IMR-90 (cell line): ENCODE measurements around the gene GALNT9. TPM values are rescaled to one million over a fixed set of nuclear protein-coding genes. Genes with fewer than 3 reads are reported as not detected.

ENCODE experiments used
- ATAC-seq: fragments of 200-7000 bp; cut with Tn5 transposase; 2 replicates; pipeline ENCODE4 v1.9.1; 2020; ENCODE audit warnings: low read depth, mild to moderate bottlenecking, moderate library complexity
- BruUV-seq: library from RNA; stranded (reverse); fragments of 400-500 nt; replicated peaks from 2 replicates; lab custom pipeline; 2021; lab: Mats Ljungman, UMichigan
- CTCF ChIA-PET: fragments of 300-600 bp; formaldehyde crosslinking; extraction: SDS; loops from one replicate; lab custom pipeline; 2021; ENCODE audit warnings: antibody characterized with exemption; lab: Yijun Ruan, JAX
- POLR2A ChIA-PET: fragments of 300-600 bp; sonication (Branson Sonifier 250); formaldehyde crosslinking; loops from one replicate; lab custom pipeline; 2022; ENCODE audit warnings: antibody characterized with exemption; ENCODE audit not compliant: unreplicated experiment; lab: Charles Lee
- DNase-seq: peaks from one replicate; pipeline ENCODE4 v3.0.0; 2013
- H2AFZ ChIP-seq: replicated peaks from 2 replicates; pipeline ENCODE3; 2013; ENCODE audit warnings: low read length, mild to moderate bottlenecking; ENCODE audit not compliant: poor library complexity
- H2AK5ac ChIP-seq: 2 replicates; pipeline ENCODE4 v1.6.1; 2013; ENCODE audit warnings: low read depth, low read length, inconsistent platforms
- H2AK9ac ChIP-seq: replicated peaks from 2 replicates; pipeline ENCODE3; 2013; ENCODE audit warnings: mild to moderate bottlenecking, low read depth, low read length, moderate library complexity; ENCODE audit not compliant: poor library complexity
- H2BK120ac ChIP-seq: 2 replicates; pipeline ENCODE4 v1.6.1; 2013; ENCODE audit warnings: low read depth, low read length, inconsistent platforms
- H2BK15ac ChIP-seq: 3 replicates; pipeline ENCODE4 v1.6.1; 2013; ENCODE audit warnings: low read depth, low read length, inconsistent platforms
- H2BK20ac ChIP-seq: 2 replicates; pipeline ENCODE4 v1.6.1; 2013; ENCODE audit warnings: low read depth, mild to moderate bottlenecking, inconsistent platforms, low read length, moderate library complexity
- H2BK5ac ChIP-seq: 2 replicates; pipeline ENCODE4 v1.6.1; 2013; ENCODE audit warnings: mild to moderate bottlenecking, low read depth, low read length, inconsistent platforms; ENCODE audit not compliant: poor library complexity, severe bottlenecking
- H3K14ac ChIP-seq: replicated peaks from 2 replicates; pipeline ENCODE4 v1.6.1; 2013; ENCODE audit warnings: low read depth, low read length, inconsistent platforms
- H3K18ac ChIP-seq: 2 replicates; pipeline ENCODE4 v1.6.1; 2013; ENCODE audit warnings: low read depth, low read length, control low read depth
- H3K23ac ChIP-seq: 2 replicates; pipeline ENCODE4 v1.6.1; 2013; ENCODE audit warnings: low read depth, low read length, inconsistent platforms
- H3K27ac ChIP-seq: 2 replicates; pipeline ENCODE4 v1.5.1; 2013; ENCODE audit warnings: mild to moderate bottlenecking, control low read depth, low read length; ENCODE audit not compliant: insufficient read depth
- H3K27me3 ChIP-seq: 2 replicates; pipeline ENCODE4 v1.6.1; 2013; ENCODE audit warnings: low read length; ENCODE audit not compliant: control insufficient read depth, insufficient read depth
- H3K36me3 ChIP-seq: 2 replicates; pipeline ENCODE4 v1.6.1; 2013; ENCODE audit warnings: low read length, mixed read lengths; ENCODE audit not compliant: control insufficient read depth, insufficient read depth
- H3K4ac ChIP-seq: 2 replicates; pipeline ENCODE4 v1.6.1; 2013; ENCODE audit warnings: low read depth, low read length, inconsistent platforms
- H3K4me1 ChIP-seq: 2 replicates; pipeline ENCODE4 v1.6.1; 2013; ENCODE audit warnings: low read length, mixed read lengths; ENCODE audit not compliant: control insufficient read depth, insufficient read depth
- H3K4me2 ChIP-seq: 2 replicates; pipeline ENCODE4 v1.6.1; 2013; ENCODE audit warnings: low read depth, mild to moderate bottlenecking, control low read depth, low read length, moderate library complexity
- H3K4me3 ChIP-seq: 2 replicates; pipeline ENCODE4 v1.5.1; 2013; ENCODE audit warnings: low read depth, mild to moderate bottlenecking, control low read depth, low read length, moderate library complexity; ENCODE audit not compliant: insufficient read depth
- H3K56ac ChIP-seq: 2 replicates; pipeline ENCODE4 v1.6.1; 2013; ENCODE audit warnings: low read length, inconsistent platforms; ENCODE audit not compliant: insufficient read depth; ENCODE audit errors: extremely low read depth
- H3K79me1 ChIP-seq, 2 experiments: 2 replicates each; pipeline ENCODE4 v1.6.1; 2013; ENCODE audit warnings: low read length in 2 of 2, inconsistent platforms in 1 of 2, low read depth in 1 of 2
- H3K9ac ChIP-seq: 2 replicates; pipeline ENCODE4 v1.6.1; 2013; ENCODE audit warnings: low read depth, low read length, control low read depth
- H3K9me1 ChIP-seq: 2 replicates; pipeline ENCODE4 v1.6.1; 2013; ENCODE audit warnings: low read length, inconsistent platforms; ENCODE audit not compliant: insufficient read depth
- H3K9me3 ChIP-seq: 2 replicates; pipeline ENCODE4 v1.6.1; 2013; ENCODE audit warnings: low read length; ENCODE audit not compliant: control insufficient read depth, insufficient read depth
- H4K20me1 ChIP-seq: 2 replicates; pipeline ENCODE4 v1.6.1; 2013; ENCODE audit warnings: low read length, inconsistent platforms; ENCODE audit not compliant: insufficient read depth
- H4K5ac ChIP-seq: 2 replicates; pipeline ENCODE4 v1.6.1; 2013; ENCODE audit warnings: mild to moderate bottlenecking, low read depth, low read length, control low read depth
- H4K8ac ChIP-seq, 2 experiments: 2 replicates each; pipeline ENCODE4 v1.6.1; 2013; ENCODE audit warnings: low read depth in 2 of 2, low read length in 2 of 2, control low read depth in 1 of 2, inconsistent platforms in 1 of 2
- H4K91ac ChIP-seq: 2 replicates; pipeline ENCODE4 v1.6.1; 2013; ENCODE audit warnings: low read depth, low read length, inconsistent platforms; ENCODE audit not compliant: insufficient read depth
- BHLHE40 ChIP-seq: fragments of 150-350 bp; IDR thresholded peaks from 2 replicates; pipeline ENCODE4 v1.6.1; 2016; ENCODE audit warnings: mild to moderate bottlenecking, low read depth, low read length
- CEBPB ChIP-seq: IDR thresholded peaks from 2 replicates; pipeline ENCODE4 v1.6.1; 2012; ENCODE audit warnings: low read depth, low read length, improper control_type of control experiment
- CHD1 ChIP-seq: IDR thresholded peaks from 2 replicates; pipeline ENCODE4 v1.6.1; 2012; ENCODE audit warnings: low read depth, low read length, improper control_type of control experiment
- CTCF ChIP-seq: conservative IDR thresholded peaks from 2 replicates; pipeline ENCODE4 v1.5.1; 2012; ENCODE audit warnings: mild to moderate bottlenecking, low read depth, low read length, improper control_type of control experiment
- ELK1 ChIP-seq: fragments of 150-350 bp; IDR thresholded peaks from 2 replicates; pipeline ENCODE4 v1.6.1; 2016; ENCODE audit warnings: low read depth, mild to moderate bottlenecking, low read length, moderate library complexity, borderline replicate concordance
- FOS ChIP-seq: fragments of 150-350 bp; IDR thresholded peaks from 2 replicates; pipeline ENCODE4 v1.6.1; 2016; ENCODE audit warnings: low read depth, low read length
- MAFK ChIP-seq: IDR thresholded peaks from 2 replicates; pipeline ENCODE4 v1.6.1; 2012; ENCODE audit warnings: low read depth, low read length, improper control_type of control experiment
- MAZ ChIP-seq: IDR thresholded peaks from 2 replicates; pipeline ENCODE4 v1.6.1; 2012; ENCODE audit warnings: low read depth, mild to moderate bottlenecking, low read length, improper control_type of control experiment, moderate library complexity, borderline replicate concordance
- NFE2L2 ChIP-seq: fragments of 150-350 bp; IDR thresholded peaks from 2 replicates; pipeline ENCODE4 v1.6.1; 2016; ENCODE audit warnings: low read depth, mild to moderate bottlenecking, low read length
- RAD21 ChIP-seq: IDR thresholded peaks from 2 replicates; pipeline ENCODE4 v1.6.1; 2012; ENCODE audit warnings: low read length, improper control_type of control experiment
- RCOR1 ChIP-seq: IDR thresholded peaks from 2 replicates; pipeline ENCODE4 v1.6.1; 2012; ENCODE audit warnings: mild to moderate bottlenecking, low read length, improper control_type of control experiment; ENCODE audit not compliant: insufficient replicate concordance
- SMC3 ChIP-seq: fragments of 150-350 bp; IDR thresholded peaks from 2 replicates; pipeline ENCODE4 v1.6.1; 2016; ENCODE audit warnings: low read depth, mild to moderate bottlenecking, antibody characterized with exemption, low read length, moderate library complexity
- USF2 ChIP-seq: fragments of 150-350 bp; IDR thresholded peaks from 2 replicates; pipeline ENCODE4 v1.6.1; 2017; ENCODE audit warnings: mild to moderate bottlenecking, antibody characterized with exemption, low read length, low read depth
- WGBS, 2 experiments: methylation state at CpG; one replicate each; pipeline versions ENCODE4 v1.1.5 to v1.1.7; 2013; ENCODE audit warnings: missing lambda C conversion rate in 2 of 2; ENCODE audit not compliant: insufficient read length in 1 of 2; ENCODE audit errors: extremely low coverage in 2 of 2; 5-methylcytosine and 5-hydroxymethylcytosine counted together
- dilution Hi-C: fragments of 300-500 bp; cut with HindIII; formaldehyde crosslinking; loops from one replicate; pipeline ENCODE4 v1.14.3; 2018; ENCODE audit warnings: low sequenced_read_pairs; ENCODE audit not compliant: unreplicated experiment
- in situ Hi-C: fragments of 300-500 bp; cut with MboI; formaldehyde crosslinking; loops from 3 replicates; pipeline ENCODE4 v1.14.3; 2019; ENCODE audit warnings: low sequenced_read_pairs, inconsistent platforms, mixed read lengths
- intact Hi-C: fragments of 100-400 bp; cut with micrococcal nuclease; formaldehyde crosslinking; loops from 2 replicates; pipeline ENCODE4 v1.10.0; 2022
- polyA plus RNA-seq, 3 experiments: library from polyadenylated mRNA; depleted of rRNA; stranded (reverse); fragments of >200 nt; gene quantifications; 2 replicates each; pipeline ENCODE4 v1.2.3, GENCODE V29; 2012; ENCODE audit warnings: low replicate concordance in 1 of 3
- total RNA-seq: library from RNA; depleted of rRNA; stranded (reverse); fragments of >200 nt; gene quantifications from 2 replicates; pipeline ENCODE4 v1.2.3, GENCODE V29; 2012

Gene GALNT9
- total and polyA plus RNA-seq, 2 of the 4 experiments (the other 2 are of a cell fraction): under 0.01 to 0.12 TPM

GRCh38 chr12:132315507-132315906, 13.9 kb downstream of the GALNT9 start:
- no peak overlapping the region for H3K9ac ChIP-seq
- no peak overlapping the region for H2AFZ ChIP-seq
- no peaks in the 10 kb centered on the region for H3K36me3 ChIP-seq
- H2BK120ac ChIP-seq: no peak overlapping the region
- BruUV-seq: no TSS peak
- no peak overlapping the region for H4K8ac ChIP-seq
- H4K20me1 ChIP-seq: no peaks in the 10 kb centered on the region
- intact Hi-C loops: no loop called here
- H3K23ac ChIP-seq: no peak overlapping the region
- no peaks in the 10 kb centered on the region for H3K4me1 ChIP-seq
- WGBS, 2 experiments: 89% methylated on average over 15 of the region's 19 CpGs; no CpG with 5 or more reads in 1 of the 2 experiments
- H3K79me1 ChIP-seq: no peaks in the 10 kb centered on the region
- peaks cover 3% of the 10 kb centered on the region; the same call in 1 of the 2 replicates for H3K27me3 ChIP-seq
- H4K91ac ChIP-seq: no peak overlapping the region
- H3K9me1 ChIP-seq: no peaks in the 10 kb centered on the region
- no peak overlapping the region for H3K4me3 ChIP-seq
- H2BK15ac ChIP-seq: no peak overlapping the region
- H2BK5ac ChIP-seq: no peak overlapping the region
- H3K14ac ChIP-seq: no peak overlapping the region
- no peak overlapping the region for H2AK9ac ChIP-seq
- no peak overlapping the region for H3K27ac ChIP-seq
- ChIA-PET POLR2A (no interaction called here), CTCF (no interaction called here)
- TF ChIP-seq FOS (no peak), CTCF (no peak), USF2 (no peak), RAD21 (no peak), MAZ (no peak), SMC3 (no peak), ELK1 (no peak), MAFK (no peak), CEBPB (no peak), CHD1 (no peak), BHLHE40 (no peak), RCOR1 (no peak), NFE2L2 (no peak)
- in situ Hi-C loops: no loop called here
- ATAC-seq (no peak), DNase-seq (no peak)
- no peak overlapping the region for H3K56ac ChIP-seq
- H2AK5ac ChIP-seq: no peak overlapping the region
- peaks cover 14% of the 10 kb centered on the region for H3K9me3 ChIP-seq
- no peak overlapping the region for H3K18ac ChIP-seq
- no peak overlapping the region for H2BK20ac ChIP-seq
- no peak overlapping the region for H3K4me2 ChIP-seq
- dilution Hi-C loops: no loop called here
- no peak overlapping the region for H4K5ac ChIP-seq
- no peak overlapping the region for H3K4ac ChIP-seq
